ENCODE data around the gene SEZ6L.
"Not testable (repeated sequence)": the region's sequence is repeated elsewhere in the genome, so short reads cannot be mapped to it uniquely, and the experiment has no call there.

SEZ6L gene

DNA sequence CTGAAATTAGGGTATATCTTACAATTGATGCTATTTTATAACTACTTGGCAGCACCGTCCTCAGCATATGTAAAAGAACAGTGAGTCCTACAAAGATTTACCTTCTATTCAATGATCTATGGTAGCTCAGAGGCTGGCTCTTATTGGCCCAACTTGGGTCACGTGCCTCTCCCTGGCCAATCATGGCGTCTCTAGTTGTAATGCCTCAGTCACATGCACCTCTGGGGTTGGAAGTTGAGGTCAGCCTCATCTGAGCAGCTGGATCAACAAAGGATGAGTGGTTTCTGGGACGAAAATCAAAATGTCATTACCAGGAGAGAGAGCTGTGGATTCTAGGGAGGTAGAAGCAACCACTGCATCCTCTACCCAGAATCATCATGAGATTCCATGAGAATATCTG, 236.9 kb downstream of the SEZ6L start:
- DNase-seq (no peak), ATAC-seq (ENCODE audit: insufficient read depth, low read depth) (peak; percentile 49; the same call in 1 of the 3 replicates)
- Histone ChIP-seq H3K9me3 (ENCODE audit: insufficient read depth, low read length, severe bottlenecking) (no peaks in the 10 kb centered on the region), H3K9ac (ENCODE audit: low read depth, low read length) (no peak overlapping the region), H3K4me3 (ENCODE audit: low read depth in 1 of 2, low read length in 2 of 2) (no peak overlapping the region), H3K27ac (ENCODE audit: low read length) (no peak overlapping the region), H3K4me2 (ENCODE audit: insufficient read depth, low read length) (no peak overlapping the region), H3K4me1 (ENCODE audit: insufficient read depth, low read length) (no peaks in the 10 kb centered on the region), H3K79me2 (ENCODE audit: insufficient read depth, low read length) (no peaks in the 10 kb centered on the region), H3K27me3 (ENCODE audit: insufficient read depth, low read length, poor library complexity) (peaks cover 13% of the 10 kb centered on the region), H3K36me3 (ENCODE audit: insufficient read depth, low read length) (no peaks in the 10 kb centered on the region), H4K20me1 (ENCODE audit: insufficient read depth, low read length) (no peaks in the 10 kb centered on the region), H2AFZ (ENCODE audit: low read depth, low read length) (no peak overlapping the region)
- TF ChIP-seq, protein P1, sequence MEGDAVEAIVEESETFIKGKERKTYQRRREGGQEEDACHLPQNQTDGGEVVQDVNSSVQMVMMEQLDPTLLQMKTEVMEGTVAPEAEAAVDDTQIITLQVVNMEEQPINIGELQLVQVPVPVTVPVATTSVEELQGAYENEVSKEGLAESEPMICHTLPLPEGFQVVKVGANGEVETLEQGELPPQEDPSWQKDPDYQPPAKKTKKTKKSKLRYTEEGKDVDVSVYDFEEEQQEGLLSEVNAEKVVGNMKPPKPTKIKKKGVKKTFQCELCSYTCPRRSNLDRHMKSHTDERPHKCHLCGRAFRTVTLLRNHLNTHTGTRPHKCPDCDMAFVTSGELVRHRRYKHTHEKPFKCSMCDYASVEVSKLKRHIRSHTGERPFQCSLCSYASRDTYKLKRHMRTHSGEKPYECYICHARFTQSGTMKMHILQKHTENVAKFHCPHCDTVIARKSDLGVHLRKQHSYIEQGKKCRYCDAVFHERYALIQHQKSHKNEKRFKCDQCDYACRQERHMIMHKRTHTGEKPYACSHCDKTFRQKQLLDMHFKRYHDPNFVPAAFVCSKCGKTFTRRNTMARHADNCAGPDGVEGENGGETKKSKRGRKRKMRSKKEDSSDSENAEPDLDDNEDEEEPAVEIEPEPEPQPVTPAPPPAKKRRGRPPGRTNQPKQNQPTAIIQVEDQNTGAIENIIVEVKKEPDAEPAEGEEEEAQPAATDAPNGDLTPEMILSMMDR (IDR thresholded peaks at IDR 0.05; ENCODE audit: borderline replicate concordance, extremely low read depth, low read length, poor library complexity, severe bottlenecking) = no peak
- no peak for TF ChIP-seq EZH2 (IDR thresholded peaks at IDR 0.05; ENCODE audit: borderline replicate concordance, low read depth, low read length, severe bottlenecking)

DNA sequence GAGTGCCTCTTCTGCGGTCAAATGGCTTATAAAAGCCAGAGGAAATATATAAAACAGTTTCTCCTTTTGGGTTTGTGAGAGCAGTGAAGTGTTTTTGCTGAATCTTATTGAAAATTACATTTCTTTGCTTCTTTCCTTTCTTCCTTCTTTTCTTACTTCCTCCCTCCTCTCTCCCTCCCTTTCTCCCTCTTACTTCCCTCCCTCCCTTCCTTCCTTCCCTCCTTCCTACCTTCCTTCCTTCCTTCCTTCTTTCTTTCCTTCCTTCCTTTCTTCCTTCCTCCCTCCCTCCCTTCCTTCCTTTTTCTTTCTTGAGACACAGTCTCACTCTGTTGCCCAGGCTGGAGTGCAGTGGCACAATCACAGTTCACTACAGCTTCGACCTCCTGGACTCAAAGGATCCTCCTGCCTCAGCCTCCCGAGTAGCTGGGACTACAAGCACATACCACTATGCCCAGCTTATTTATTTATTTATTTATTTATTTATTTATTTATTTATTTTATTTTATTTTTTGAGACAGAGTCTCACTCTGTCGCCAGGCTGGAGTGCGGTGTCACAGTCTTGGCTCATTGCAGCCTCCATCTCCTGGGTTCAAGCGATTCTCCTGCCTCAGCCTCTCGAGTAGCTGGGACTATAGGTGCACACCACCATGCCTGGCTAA, 239.4 kb downstream of the SEZ6L start:
- not testable (repeated sequence) for H3K9me3 ChIP-seq (ENCODE audit: insufficient read depth, low read length, severe bottlenecking); H3K9ac ChIP-seq (ENCODE audit: low read depth, low read length); H3K27ac ChIP-seq (ENCODE audit: low read length); H2AFZ ChIP-seq (ENCODE audit: low read depth, low read length); H3K4me3 ChIP-seq (ENCODE audit: low read depth in 1 of 2, low read length in 2 of 2); H3K79me2 ChIP-seq (ENCODE audit: insufficient read depth, low read length); ATAC-seq (ENCODE audit: insufficient read depth, low read depth); H3K36me3 ChIP-seq (ENCODE audit: insufficient read depth, low read length); DNase-seq; H3K4me1 ChIP-seq (ENCODE audit: insufficient read depth, low read length); H3K4me2 ChIP-seq (ENCODE audit: insufficient read depth, low read length); H4K20me1 ChIP-seq (ENCODE audit: insufficient read depth, low read length)
- H3K27me3 ChIP-seq (ENCODE audit: insufficient read depth, low read length, poor library complexity) = peaks cover 12% of the 10 kb centered on the region

DNA sequence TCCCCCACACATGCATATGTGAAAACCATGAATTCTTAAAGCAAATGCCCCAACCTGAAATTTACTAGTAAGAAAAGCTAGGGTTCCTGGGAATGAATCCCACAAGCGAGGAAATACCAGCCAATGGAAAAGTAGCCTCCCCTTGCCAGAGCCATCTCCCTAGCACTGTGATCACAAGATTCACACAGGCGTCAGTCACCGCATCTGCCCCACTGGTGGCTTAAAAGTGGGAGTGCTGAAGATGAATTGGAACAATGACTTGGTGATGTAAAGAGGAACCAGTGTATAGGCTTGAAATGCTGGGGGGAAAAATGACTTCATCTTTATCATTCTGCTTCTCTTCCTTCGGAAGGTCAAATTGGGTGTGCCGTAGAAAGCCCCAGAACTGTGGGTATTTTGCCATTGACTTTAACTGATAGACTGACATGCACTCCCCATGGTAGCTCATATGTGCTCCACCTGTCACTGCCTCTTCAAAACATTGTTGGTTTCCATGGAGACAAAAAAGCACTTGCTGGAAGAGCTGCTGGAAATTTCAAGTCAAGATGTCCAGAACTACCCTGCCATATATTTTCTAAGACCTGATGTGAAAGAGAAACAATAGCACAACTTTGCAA, 240.6 kb downstream of the SEZ6L start:
- Histone ChIP-seq H3K79me2 (ENCODE audit: insufficient read depth, low read length) (no peaks in the 10 kb centered on the region), H3K36me3 (ENCODE audit: insufficient read depth, low read length) (no peaks in the 10 kb centered on the region), H3K9me3 (ENCODE audit: insufficient read depth, low read length, severe bottlenecking) (no peaks in the 10 kb centered on the region), H3K27ac (ENCODE audit: low read length) (no peak overlapping the region), H3K4me1 (ENCODE audit: insufficient read depth, low read length) (no peaks in the 10 kb centered on the region), H3K4me2 (ENCODE audit: insufficient read depth, low read length) (no peak overlapping the region), H3K4me3 (ENCODE audit: low read depth in 1 of 2, low read length in 2 of 2) (no peak overlapping the region), H3K9ac (ENCODE audit: low read depth, low read length) (no peak overlapping the region), H4K20me1 (ENCODE audit: insufficient read depth, low read length) (no peaks in the 10 kb centered on the region), H2AFZ (ENCODE audit: low read depth, low read length) (no peak overlapping the region), H3K27me3 (ENCODE audit: insufficient read depth, low read length, poor library complexity) (peaks cover 12% of the 10 kb centered on the region)
- TF ChIP-seq, protein P1 (IDR thresholded peaks at IDR 0.05; ENCODE audit: borderline replicate concordance, extremely low read depth, low read length, poor library complexity, severe bottlenecking) = no peak
- TF ChIP-seq EZH2 (IDR thresholded peaks at IDR 0.05; ENCODE audit: borderline replicate concordance, low read depth, low read length, severe bottlenecking) = no peak
- no peak for ATAC-seq (ENCODE audit: insufficient read depth, low read depth)
- no peak for DNase-seq

DNA sequence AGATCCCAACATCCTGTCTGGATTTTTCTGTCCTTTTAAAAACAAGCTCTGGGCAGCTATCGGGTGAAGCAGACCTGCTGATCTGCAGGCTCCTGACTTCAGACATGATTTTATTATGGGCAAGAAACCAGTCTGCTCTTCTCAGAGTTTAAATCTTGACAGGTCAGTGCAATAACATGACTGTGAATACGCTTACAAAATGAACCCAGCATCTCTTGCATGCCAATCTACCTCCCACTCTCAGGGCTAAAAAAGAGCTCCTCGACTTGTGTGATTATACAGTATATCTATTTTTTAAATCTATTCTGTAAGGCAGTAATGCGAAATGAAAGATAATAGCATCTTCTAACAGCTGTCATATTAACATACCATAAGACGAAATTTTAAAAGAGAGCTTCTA, 241.1 kb downstream of the SEZ6L start:
- no peak overlapping the region for H3K4me2 ChIP-seq (ENCODE audit: insufficient read depth, low read length)
- H2AFZ ChIP-seq (ENCODE audit: low read depth, low read length) = no peak overlapping the region
- no peak for ATAC-seq (ENCODE audit: insufficient read depth, low read depth)

More for the DNA sequence above, 241.1 kb downstream of the SEZ6L start:
- TF ChIP-seq, protein P1 (IDR thresholded peaks at IDR 0.05; ENCODE audit: borderline replicate concordance, extremely low read depth, low read length, poor library complexity, severe bottlenecking) = no peak
- TF ChIP-seq EZH2 (IDR thresholded peaks at IDR 0.05; ENCODE audit: borderline replicate concordance, low read depth, low read length, severe bottlenecking) = no peak
- no peak for DNase-seq
- Histone ChIP-seq H3K4me1 (ENCODE audit: insufficient read depth, low read length) (no peaks in the 10 kb centered on the region), H3K27ac (ENCODE audit: low read length) (no peak overlapping the region), H4K20me1 (ENCODE audit: insufficient read depth, low read length) (no peaks in the 10 kb centered on the region), H3K36me3 (ENCODE audit: insufficient read depth, low read length) (no peaks in the 10 kb centered on the region), H3K9ac (ENCODE audit: low read depth, low read length) (no peak overlapping the region), H3K79me2 (ENCODE audit: insufficient read depth, low read length) (no peaks in the 10 kb centered on the region), H3K9me3 (ENCODE audit: insufficient read depth, low read length, severe bottlenecking) (no peaks in the 10 kb centered on the region), H3K27me3 (ENCODE audit: insufficient read depth, low read length, poor library complexity) (peaks cover 12% of the 10 kb centered on the region), H3K4me3 (ENCODE audit: low read depth in 1 of 2, low read length in 2 of 2) (no peak overlapping the region)

All from DND-41 (cell line).